HEK293 (cell line): ENCODE results near the gene PEX7.

ENCODE experiments used
- CTCF ChIA-PET: fragments of 350-600 bp; formaldehyde crosslinking; extraction: SDS; loops from one replicate; lab custom pipeline; 2021; ENCODE audit warnings: antibody characterized with exemption; lab: Yijun Ruan, JAX
- POLR2A ChIA-PET: fragments of 300-600 bp; formaldehyde crosslinking; extraction: SDS; loops from one replicate; lab custom pipeline; 2020; ENCODE audit warnings: antibody characterized with exemption, inconsistent platforms; lab: Yijun Ruan, JAX
- H3K27ac ChIP-seq: fragments of 200-500 bp; sonication (Bioruptor generic); 2 replicates; pipeline ENCODE4 v1.5.1; 2014; ENCODE audit warnings: low read depth, low read length, control low read depth, inconsistent platforms; ENCODE audit errors: extremely low read depth
- H3K36me3 ChIP-seq, 2 experiments: fragments of 200-500 bp in 1 of 2; sonication (Bioruptor generic) in 1 of 2; 1 replicate in 1 of 2; 2 replicates in 1 of 2; pipeline ENCODE4 v1.5.1; 2014 to 2017; ENCODE audit warnings: inconsistent platforms in 2 of 2, low read length in 2 of 2; ENCODE audit not compliant: control insufficient read depth in 2 of 2, insufficient read depth in 1 of 2
- H3K4me1 ChIP-seq: fragments of 200-500 bp; sonication (Bioruptor generic); 2 replicates; pipeline ENCODE4 v1.5.1; 2014; ENCODE audit warnings: mild to moderate bottlenecking, low read length, inconsistent platforms; ENCODE audit not compliant: control insufficient read depth, insufficient read depth
- H3K4me3 ChIP-seq: 2 replicates; pipeline ENCODE4 v1.5.1; 2011; ENCODE audit warnings: low read depth, mild to moderate bottlenecking, control low read depth, low read length, moderate library complexity
- H3K9me3 ChIP-seq: fragments of 200-500 bp; sonication (Bioruptor generic); 2 replicates; pipeline ENCODE4 v1.5.1; 2014; ENCODE audit warnings: low read depth, low read length, inconsistent platforms; ENCODE audit not compliant: control insufficient read depth, insufficient read depth
- GLIS1 ChIP-seq: fragments of 450-650 bp; formaldehyde crosslinking; IDR thresholded peaks from 2 replicates; pipeline ENCODE4 v1.5.1; 2016; ENCODE audit warnings: missing biosample characterization, missing genetic modification characterization
- GLIS2 ChIP-seq: fragments of 450-650 bp; formaldehyde crosslinking; IDR thresholded peaks from 2 replicates; pipeline ENCODE4 v1.5.1; 2016; ENCODE audit warnings: missing biosample characterization, missing genetic modification characterization
- KLF8 ChIP-seq: fragments of 450-650 bp; formaldehyde crosslinking; IDR thresholded peaks from 2 replicates; pipeline ENCODE4 v1.5.1; 2016; ENCODE audit warnings: missing biosample characterization, missing genetic modification characterization
- ZNF174 ChIP-seq: fragments of 450-650 bp; formaldehyde crosslinking; IDR thresholded peaks from 2 replicates; pipeline ENCODE4 v1.5.0; 2017; ENCODE audit warnings: missing biosample characterization, mild to moderate bottlenecking, missing genetic modification characterization
- ZNF202 ChIP-seq: fragments of 450-650 bp; formaldehyde crosslinking; IDR thresholded peaks from 2 replicates; pipeline ENCODE4 v1.5.1; 2016; ENCODE audit warnings: missing biosample characterization, missing genetic modification characterization, borderline replicate concordance
- ZNF24 ChIP-seq: fragments of 450-650 bp; formaldehyde crosslinking; IDR thresholded peaks from 2 replicates; pipeline ENCODE4 v1.5.1; 2016; ENCODE audit warnings: missing biosample characterization, missing genetic modification characterization
- ZNF248 ChIP-seq: fragments of 450-650 bp; formaldehyde crosslinking; IDR thresholded peaks from 2 replicates; pipeline ENCODE4 v1.5.1; 2017; ENCODE audit warnings: missing biosample characterization, missing genetic modification characterization
- ZNF274 ChIP-seq, 2 experiments: fragments of 200-500 bp in 1 of 2; fragments of 450-650 bp in 1 of 2; sonication (Bioruptor generic) in 1 of 2; formaldehyde crosslinking in 1 of 2; IDR thresholded peaks; 2 replicates each; pipeline versions ENCODE4 v1.5.1 to v1.6.1; 2014 to 2016; ENCODE audit warnings: borderline replicate concordance in 1 of 2, inconsistent platforms in 1 of 2, low read length in 1 of 2, missing biosample characterization in 1 of 2, missing genetic modification characterization in 1 of 2
- ZNF302 ChIP-seq: fragments of 450-650 bp; formaldehyde crosslinking; IDR thresholded peaks from 2 replicates; pipeline ENCODE4 v1.5.1; 2016; ENCODE audit warnings: missing biosample characterization, missing genetic modification characterization, low read depth
- ZNF394 ChIP-seq: fragments of 450-650 bp; formaldehyde crosslinking; IDR thresholded peaks from 2 replicates; pipeline ENCODE4 v1.5.1; 2016; ENCODE audit warnings: missing biosample characterization, missing genetic modification characterization, mild to moderate bottlenecking, moderate library complexity, borderline replicate concordance
- ZNF658 ChIP-seq: fragments of 450-650 bp; formaldehyde crosslinking; IDR thresholded peaks from 2 replicates; pipeline ENCODE4; 2016; ENCODE audit warnings: missing biosample characterization, missing genetic modification characterization
- TF ChIP-seq, protein P1 (sequence below): fragments of 450-650 bp; formaldehyde crosslinking; IDR thresholded peaks from 2 replicates; pipeline ENCODE4 v1.5.1; 2016; ENCODE audit warnings: missing biosample characterization, missing genetic modification characterization
- TF ChIP-seq, protein P2 (sequence below): fragments of 450-650 bp; formaldehyde crosslinking; IDR thresholded peaks from 2 replicates; pipeline ENCODE4 v1.5.1; 2017; ENCODE audit warnings: missing biosample characterization, missing genetic modification characterization

Gene PEX7

DNA sequence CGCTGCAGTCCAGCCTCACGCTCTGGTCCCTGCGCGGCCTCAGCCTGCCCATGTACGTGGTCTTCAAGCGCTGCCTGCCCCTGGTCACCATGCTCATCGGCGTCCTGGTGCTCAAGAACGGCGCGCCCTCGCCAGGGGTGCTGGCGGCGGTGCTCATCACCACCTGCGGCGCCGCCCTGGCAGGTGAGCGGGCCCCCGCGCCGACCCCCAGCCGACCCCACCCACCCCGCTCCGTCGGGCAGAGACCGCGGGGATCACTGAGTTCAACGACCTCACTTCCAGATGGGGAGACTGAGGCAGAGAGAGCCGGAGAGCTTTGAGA, 100.3 kb downstream of the PEX7 start:
- peak overlapping the region; percentile 53 for H3K4me3 ChIP-seq
- TF ChIP-seq, protein P1, sequence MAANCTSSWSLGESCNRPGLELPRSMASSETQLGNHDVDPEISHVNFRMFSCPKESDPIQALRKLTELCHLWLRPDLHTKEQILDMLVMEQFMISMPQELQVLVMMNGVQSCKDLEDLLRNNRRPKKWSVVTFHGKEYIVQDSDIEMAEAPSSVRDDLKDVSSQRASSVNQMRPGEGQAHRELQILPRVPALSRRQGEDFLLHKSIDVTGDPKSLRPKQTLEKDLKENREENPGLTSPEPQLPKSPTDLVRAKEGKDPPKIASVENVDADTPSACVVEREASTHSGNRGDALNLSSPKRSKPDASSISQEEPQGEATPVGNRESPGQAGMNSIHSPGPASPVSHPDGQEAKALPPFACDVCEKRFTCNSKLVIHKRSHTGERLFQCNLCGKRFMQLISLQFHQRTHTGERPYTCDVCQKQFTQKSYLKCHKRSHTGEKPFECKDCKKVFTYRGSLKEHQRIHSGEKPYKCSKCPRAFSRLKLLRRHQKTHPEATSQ (tag by site-specific recombination), result no peak
- TF ChIP-seq GLIS2 (tag by site-specific recombination), result peak; percentile 8; the same call in 1 of the 2 replicates
- TF ChIP-seq, all 188 proteins: peak for 1
- H3K4me1 ChIP-seq, result no peaks in the 10 kb centered on the region; the same call in 1 of the 2 replicates
- no peaks in the 10 kb centered on the region for H3K36me3 ChIP-seq
- H3K9me3 ChIP-seq, result no peaks in the 10 kb centered on the region
- peak overlapping the region; percentile 71; the same call in 1 of the 2 replicates for H3K27ac ChIP-seq
- POLR2A ChIA-PET, result interaction anchor here (0.6 to 1.4 kb wide), 3 partner anchors 77 to 1382 kb away, joined by 3 read pairs; partner anchors contain the start of gene MAP3K5
- CTCF ChIA-PET, result interaction anchor here (0.6 to 1.3 kb wide), 6 partner anchors 41 to 340 kb away, joined by 3 to 5 read pairs (median 4); no protein-coding TSS in a partner anchor

DNA sequence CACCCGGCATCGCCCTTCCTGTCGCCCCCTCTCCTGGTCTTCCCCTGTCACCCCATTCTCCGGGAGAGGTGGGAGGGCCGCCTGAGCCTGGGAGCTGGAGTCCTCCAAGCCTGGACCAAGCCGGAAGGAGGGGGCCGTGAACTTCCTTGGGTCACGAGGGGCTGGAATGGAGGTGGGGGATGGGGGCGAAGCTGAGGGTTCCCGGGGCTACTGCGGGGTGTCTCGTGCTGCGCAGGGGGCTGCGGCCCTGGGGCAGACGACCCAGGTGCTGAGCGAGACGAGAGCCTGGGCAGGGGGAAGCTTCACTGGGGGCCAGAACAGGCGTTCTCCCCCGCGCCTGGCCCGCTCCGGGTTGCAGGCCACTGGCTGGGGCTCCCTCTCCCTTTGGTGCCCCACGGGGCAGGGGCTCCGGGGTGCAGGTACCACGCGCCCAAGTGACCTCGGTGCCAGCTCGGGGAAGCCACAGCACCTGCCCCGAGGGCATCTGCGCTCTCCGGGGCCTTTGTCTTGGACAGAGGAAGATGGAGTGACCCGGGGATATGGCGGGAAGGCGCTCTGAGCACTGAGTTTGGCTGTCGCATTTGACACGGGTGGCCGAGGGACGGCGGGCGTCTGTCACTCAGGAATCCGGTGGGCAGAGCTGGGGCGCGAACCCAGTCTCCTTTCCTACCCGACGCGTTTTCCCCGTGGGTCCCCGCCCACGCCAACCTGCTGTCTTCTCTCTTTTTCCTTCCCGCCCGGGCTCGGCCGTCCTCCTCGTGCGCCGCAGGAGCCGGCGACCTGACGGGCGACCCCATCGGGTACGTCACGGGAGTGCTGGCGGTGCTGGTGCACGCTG, 100.9 kb downstream of the PEX7 start:
- Histone ChIP-seq H3K36me3 (no peaks in the 10 kb centered on the region), H3K4me3 (no peak overlapping the region), H3K4me1 (no peaks in the 10 kb centered on the region; the same call in 1 of the 2 replicates), H3K27ac (no peak overlapping the region), H3K9me3 (no peaks in the 10 kb centered on the region)
- 0 out of 2 replicates have a peak, but pooled peaks have one; percentile 44 for TF ChIP-seq ZNF202 (tag by site-specific recombination)
- TF ChIP-seq GLIS1 (tag by site-specific recombination), result no peak
- POLR2A ChIA-PET, result no interaction called here
- CTCF ChIA-PET, result interaction anchor here (0.6 to 1.3 kb wide), 2 partner anchors 78 to 341 kb away, joined by 3 read pairs; no protein-coding TSS in a partner anchor

DNA sequence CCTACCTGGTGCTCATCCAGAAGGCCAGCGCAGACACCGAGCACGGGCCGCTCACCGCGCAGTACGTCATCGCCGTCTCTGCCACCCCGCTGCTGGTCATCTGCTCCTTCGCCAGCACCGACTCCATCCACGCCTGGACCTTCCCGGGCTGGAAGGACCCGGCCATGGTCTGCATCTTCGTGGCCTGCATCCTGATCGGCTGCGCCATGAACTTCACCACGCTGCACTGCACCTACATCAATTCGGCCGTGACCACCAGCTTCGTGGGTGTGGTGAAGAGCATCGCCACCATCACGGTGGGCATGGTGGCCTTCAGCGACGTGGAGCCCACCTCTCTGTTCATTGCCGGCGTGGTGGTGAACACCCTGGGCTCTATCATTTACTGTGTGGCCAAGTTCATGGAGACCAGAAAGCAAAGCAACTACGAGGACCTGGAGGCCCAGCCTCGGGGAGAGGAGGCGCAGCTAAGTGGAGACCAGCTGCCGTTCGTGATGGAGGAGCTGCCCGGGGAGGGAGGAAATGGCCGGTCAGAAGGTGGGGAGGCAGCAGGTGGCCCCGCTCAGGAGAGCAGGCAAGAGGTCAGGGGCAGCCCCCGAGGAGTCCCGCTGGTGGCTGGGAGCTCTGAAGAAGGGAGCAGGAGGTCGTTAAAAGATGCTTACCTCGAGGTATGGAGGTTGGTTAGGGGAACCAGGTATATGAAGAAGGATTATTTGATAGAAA, 101.7 kb downstream of the PEX7 start:
- TF ChIP-seq ZNF174 (tag by site-specific recombination) (no peak), ZNF24 (no peak), KLF8 (tag by site-specific recombination) (no peak), ZNF658 (tag by site-specific recombination) (no peak), ZNF394 (no peak), ZNF302 (tag by site-specific recombination) (no peak)
- Histone ChIP-seq H3K4me1 (no peaks in the 10 kb centered on the region; the same call in 1 of the 2 replicates), H3K9me3 (no peaks in the 10 kb centered on the region), H3K36me3 (no peaks in the 10 kb centered on the region), H3K4me3 (no peak overlapping the region), H3K27ac (no peak overlapping the region)
- POLR2A ChIA-PET, result no interaction called here
- CTCF ChIA-PET, result no interaction called here

DNA sequence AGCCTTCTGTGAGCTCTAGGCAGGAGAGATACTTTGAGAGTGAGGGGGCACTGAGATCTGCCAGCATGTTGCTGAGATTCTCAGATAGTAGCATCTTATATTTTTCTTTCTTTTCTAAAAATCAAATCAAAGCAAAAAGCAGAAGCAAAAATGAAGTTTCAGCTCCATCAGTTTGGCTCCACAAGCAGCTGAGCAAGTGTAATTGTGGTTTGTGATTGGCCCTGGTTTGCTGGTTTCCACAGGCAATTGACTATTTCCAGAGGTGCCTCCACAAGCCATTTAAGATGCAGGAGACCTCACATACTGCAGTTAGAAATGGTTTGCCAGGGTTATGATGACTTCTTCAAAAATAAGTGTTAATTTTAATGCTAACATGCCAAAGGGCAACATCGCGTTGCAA, 104.0 kb downstream of the PEX7 start:
- Histone ChIP-seq H3K36me3 (no peaks in the 10 kb centered on the region), H3K4me1 (no peaks in the 10 kb centered on the region; the same call in 1 of the 2 replicates), H3K27ac (no peak overlapping the region), H3K4me3 (no peak overlapping the region), H3K9me3 (no peaks in the 10 kb centered on the region)
- CTCF ChIA-PET, result interaction anchor here (0.7 to 1.6 kb wide), 7 partner anchors 13 to 525 kb away, joined by 3 to 5 read pairs (median 3); no protein-coding TSS in a partner anchor
- POLR2A ChIA-PET, result no interaction called here
- no peak for TF ChIP-seq ZNF274 (IDR thresholded peaks at IDR 0.05; ENCODE audit: low read length)
- no peak for TF ChIP-seq ZNF274 (tag by site-specific recombination; IDR thresholded peaks at IDR 0.05; ENCODE audit: borderline replicate concordance)
- TF ChIP-seq ZNF248 (tag by site-specific recombination), result no peak
- TF ChIP-seq, protein P2, sequence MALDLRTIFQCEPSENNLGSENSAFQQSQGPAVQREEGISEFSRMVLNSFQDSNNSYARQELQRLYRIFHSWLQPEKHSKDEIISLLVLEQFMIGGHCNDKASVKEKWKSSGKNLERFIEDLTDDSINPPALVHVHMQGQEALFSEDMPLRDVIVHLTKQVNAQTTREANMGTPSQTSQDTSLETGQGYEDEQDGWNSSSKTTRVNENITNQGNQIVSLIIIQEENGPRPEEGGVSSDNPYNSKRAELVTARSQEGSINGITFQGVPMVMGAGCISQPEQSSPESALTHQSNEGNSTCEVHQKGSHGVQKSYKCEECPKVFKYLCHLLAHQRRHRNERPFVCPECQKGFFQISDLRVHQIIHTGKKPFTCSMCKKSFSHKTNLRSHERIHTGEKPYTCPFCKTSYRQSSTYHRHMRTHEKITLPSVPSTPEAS (tag by site-specific recombination), result no peak
